K562 (cell line): Measurements from ENCODE around the gene TXNRD1. TPM values are rescaled to one million over a fixed set of nuclear protein-coding genes. Genes with fewer than 3 reads are reported as not detected.

Experiments used
- ATAC-seq: fragments of 200-7000 bp; cut with Tn5 transposase; 3 replicates; pipeline ENCODE4 v1.9.1; 2020; ENCODE audit warnings: moderate library complexity
- BruUV-seq: library from RNA; stranded (reverse); fragments of 400-500 nt; replicated peaks from 2 replicates; lab custom pipeline; 2021; lab: Mats Ljungman, UMichigan
- CTCF ChIA-PET: fragments of 300-600 bp; formaldehyde crosslinking; extraction: SDS; loops from one replicate; lab custom pipeline; 2021; ENCODE audit warnings: low intra/inter-chr PET ratio; lab: Yijun Ruan, JAX
- POLR2A ChIA-PET: fragments of 300-600, 350-650 bp; sonication (Branson Sonifier 250); formaldehyde crosslinking; extraction: SDS; loops from one replicate; lab custom pipeline; 2021; ENCODE audit warnings: antibody characterized with exemption, inconsistent platforms; lab: Yijun Ruan, JAX
- DNase-seq, 4 experiments: peaks; one replicate each; pipeline versions ENCODE4 v3.0.0 to v3.0.0-alpha.2; 2011 to 2018; ENCODE audit warnings: low spot score in 3 of 4, mixed read lengths in 3 of 4; ENCODE audit errors: extremely low read depth in 1 of 4
- FAIRE-seq: peaks from 2 replicates; lab custom pipeline; 2011; peaks lifted over from hg19 to GRCh38; lab: Jason Lieb, UNC
- H2AFZ ChIP-seq: 2 replicates; pipeline ENCODE4 v1.6.0; 2011; ENCODE audit warnings: low read depth, low read length, control low read depth, inconsistent platforms
- H3K27ac ChIP-seq: fragments of 200-600 bp; 3 replicates; pipeline ENCODE4 v1.8.0; 2011; ENCODE audit warnings: low read depth, mild to moderate bottlenecking, control low read depth, inconsistent platforms, low read length, moderate library complexity, mixed read lengths; ENCODE audit errors: extremely low read depth
- H3K27me3 ChIP-seq, 2 experiments: fragments of 300-600 bp in 1 of 2; 2 replicates in 1 of 2; 3 replicates in 1 of 2; pipeline versions ENCODE4 v1.6.0 to v1.8.0; 2011; ENCODE audit warnings: inconsistent platforms in 2 of 2, low read length in 2 of 2, mild to moderate bottlenecking in 1 of 2, mixed read lengths in 1 of 2, moderate library complexity in 1 of 2; ENCODE audit not compliant: control insufficient read depth in 2 of 2, insufficient read depth in 2 of 2
- H3K36me3 ChIP-seq: fragments of 300-600 bp; 3 replicates; pipeline ENCODE4 v1.8.0; 2011; ENCODE audit warnings: mild to moderate bottlenecking, low read length, inconsistent platforms; ENCODE audit not compliant: control insufficient read depth, insufficient read depth
- H3K4me1 ChIP-seq, 2 experiments: fragments of 200-600 bp in 1 of 2; replicated peaks in 1 of 2; 2 replicates in 1 of 2; 3 replicates in 1 of 2; pipeline versions ENCODE4 v1.5.1 to v1.8.0; 2011; ENCODE audit warnings: inconsistent platforms in 2 of 2, low read length in 2 of 2, mild to moderate bottlenecking in 1 of 2, mixed read lengths in 1 of 2, moderate library complexity in 1 of 2; ENCODE audit not compliant: control insufficient read depth in 2 of 2, insufficient read depth in 2 of 2
- H3K4me2 ChIP-seq: 2 replicates; pipeline ENCODE4 v1.6.1; 2011; ENCODE audit warnings: low read length, control low read depth, inconsistent platforms, mixed read lengths; ENCODE audit not compliant: insufficient read depth
- H3K4me3 ChIP-seq: fragments of 200-600 bp; sonication (generic), shearing (Covaris generic); 2 replicates; pipeline ENCODE4 v1.5.1; 2016; ENCODE audit warnings: control low read depth, inconsistent platforms
- H3K79me2 ChIP-seq: fragments of 200-600 bp; 3 replicates; pipeline ENCODE4 v1.8.0; 2011; ENCODE audit warnings: low read length, inconsistent platforms; ENCODE audit not compliant: control insufficient read depth, insufficient read depth
- H3K9ac ChIP-seq, 2 experiments: 2 replicates each; pipeline versions ENCODE4 v1.6.0 to v1.6.1; 2011; ENCODE audit warnings: low read depth in 2 of 2, low read length in 2 of 2, control low read depth in 1 of 2, inconsistent platforms in 1 of 2, mild to moderate bottlenecking in 1 of 2, mixed read lengths in 1 of 2; ENCODE audit not compliant: insufficient read depth in 1 of 2
- H3K9me1 ChIP-seq: one replicate; pipeline ENCODE4 v1.6.0; 2011; ENCODE audit warnings: inconsistent platforms, mild to moderate bottlenecking, low read length, moderate library complexity; ENCODE audit not compliant: control insufficient read depth, insufficient read depth
- H3K9me3 ChIP-seq: replicated peaks from 2 replicates; pipeline ENCODE4 v1.5.1; 2011; ENCODE audit warnings: low read depth, low read length, inconsistent platforms; ENCODE audit not compliant: control insufficient read depth, insufficient read depth
- H4K20me1 ChIP-seq: replicated peaks from 2 replicates; pipeline ENCODE4 v1.6.1; 2011; ENCODE audit warnings: low read length, inconsistent platforms, mixed read lengths; ENCODE audit not compliant: control insufficient read depth, insufficient read depth
- DMBX1 ChIP-seq: fragments of 250-450 bp; sonication (Bioruptor Pico); IDR thresholded peaks from 2 replicates; pipeline ENCODE4 v1.8.0; 2022; ENCODE audit warnings: inconsistent platforms, mild to moderate bottlenecking, moderate library complexity, borderline replicate concordance
- FOXJ2 ChIP-seq: fragments of 200-800 bp; sonication (Bioruptor generic); IDR thresholded peaks from 2 replicates; pipeline ENCODE4 v1.6.1; 2016; ENCODE audit warnings: missing genetic modification characterization, missing compliant biosample characterization
- JUND ChIP-seq, 2 experiments: IDR thresholded peaks; 2 replicates in 1 of 2; 3 replicates in 1 of 2; pipeline ENCODE4 v1.6.1; 2011; ENCODE audit warnings: borderline replicate concordance in 2 of 2, low read depth in 2 of 2, low read length in 2 of 2, improper control_type of control experiment in 1 of 2, missing biosample characterization in 1 of 2, missing genetic modification characterization in 1 of 2, missing genetic modification reagents in 1 of 2
- MTA1 ChIP-seq: fragments of 450-650 bp; IDR thresholded peaks from 2 replicates; pipeline ENCODE4 v1.6.1; 2017; ENCODE audit warnings: borderline replicate concordance
- SIRT6 ChIP-seq: IDR thresholded peaks from one replicate; pipeline ENCODE4 v1.6.1; 2012; ENCODE audit warnings: low read depth, mild to moderate bottlenecking, control low read depth, inconsistent platforms, low read length, moderate library complexity
- SREBF1 ChIP-seq: fragments of 150-350 bp; IDR thresholded peaks from 2 replicates; pipeline ENCODE4 v1.6.1; 2014; ENCODE audit warnings: antibody characterized with exemption, low read depth, low read length, borderline replicate concordance
- ZBTB7A ChIP-seq: IDR thresholded peaks from 2 replicates; pipeline ENCODE4 v1.6.1; 2011; ENCODE audit warnings: low read depth, mild to moderate bottlenecking, low read length, moderate library complexity, borderline replicate concordance; ENCODE audit not compliant: control insufficient read depth
- ZFPM2 ChIP-seq: fragments of 250-450 bp; sonication (Bioruptor Pico); IDR thresholded peaks from 2 replicates; pipeline ENCODE4 v1.5.1; 2022; ENCODE audit warnings: mild to moderate bottlenecking
- ZNF217 ChIP-seq: sonication (generic); formaldehyde crosslinking; IDR thresholded peaks from 2 replicates; pipeline ENCODE4 v1.8.0; 2022; ENCODE audit warnings: mild to moderate bottlenecking, missing genetic modification reagents
- ZNF274 ChIP-seq: IDR thresholded peaks from 2 replicates; pipeline ENCODE4 v1.6.1; 2011; ENCODE audit warnings: low read depth, mild to moderate bottlenecking, low read length, moderate library complexity, borderline replicate concordance
- WGBS: fragments of 100-300 bp; shearing (Covaris generic); methylation state at CpG from one replicate; pipeline ENCODE4 v1.1.6; 2016; ENCODE audit warnings: low coverage, mixed read lengths; ENCODE audit not compliant: insufficient coverage; ENCODE audit errors: missing lambda C conversion rate; 5-methylcytosine and 5-hydroxymethylcytosine counted together
- in situ Hi-C: fragments of 300-500 bp; cut with MboI; formaldehyde crosslinking; loops from 4 replicates; pipeline ENCODE4 v1.15.0; 2018; ENCODE audit warnings: inconsistent platforms, mixed read lengths
- intact Hi-C: fragments of 100-400 bp; cut with micrococcal nuclease; formaldehyde crosslinking; loops from 2 replicates; pipeline ENCODE4 v1.14.2; 2022
- polyA plus RNA-seq, 8 experiments: library from polyadenylated mRNA; depleted of rRNA in 4 of 8; stranded (reverse) in 5 of 8; unstranded in 3 of 8; fragments of >200 nt; fragmentation: Nextera tagmentation in 2 of 8; fragmentation: Illumina TruSeq in 1 of 8; extraction: Ambion mirVana in 2 of 8; extraction: Trizol in 1 of 8; gene quantifications; 2 replicates each; pipeline versions ENCODE4 v1.2.1 to v1.2.3, GENCODE V29; 2011 to 2014; ENCODE audit warnings: inconsistent platforms in 1 of 8, missing spikeins in 1 of 8
- total RNA-seq, 7 experiments: library from RNA; depleted of rRNA in 6 of 7; stranded (reverse); fragments of >200 nt in 6 of 7; fragmentation: Illumina TruSeq in 2 of 7; extraction: Trizol in 2 of 7; gene quantifications; 2 replicates each; pipeline versions ENCODE4 v1.2.1 to v1.2.3, GENCODE V29; 2011 to 2021; ENCODE audit warnings: low replicate concordance in 1 of 7
- TF ChIP-seq, protein P1 (sequence below): fragments of 250-450 bp; sonication (Bioruptor Pico); IDR thresholded peaks from 2 replicates; pipeline ENCODE4 v1.5.0; 2021; ENCODE audit warnings: mild to moderate bottlenecking, borderline replicate concordance
- TF ChIP-seq, protein P2 (sequence below): fragments of 200-800 bp; sonication (Bioruptor generic); IDR thresholded peaks from 2 replicates; pipeline ENCODE4 v1.6.1; 2016; ENCODE audit warnings: missing genetic modification characterization, missing compliant biosample characterization

The TXNRD1 gene
- total and polyA plus RNA-seq, 9 of the 15 experiments (the other 6 are each of a cell fraction or from before 2014, with no cell fraction given): 107 to 189 (median 146) TPM

DNA sequence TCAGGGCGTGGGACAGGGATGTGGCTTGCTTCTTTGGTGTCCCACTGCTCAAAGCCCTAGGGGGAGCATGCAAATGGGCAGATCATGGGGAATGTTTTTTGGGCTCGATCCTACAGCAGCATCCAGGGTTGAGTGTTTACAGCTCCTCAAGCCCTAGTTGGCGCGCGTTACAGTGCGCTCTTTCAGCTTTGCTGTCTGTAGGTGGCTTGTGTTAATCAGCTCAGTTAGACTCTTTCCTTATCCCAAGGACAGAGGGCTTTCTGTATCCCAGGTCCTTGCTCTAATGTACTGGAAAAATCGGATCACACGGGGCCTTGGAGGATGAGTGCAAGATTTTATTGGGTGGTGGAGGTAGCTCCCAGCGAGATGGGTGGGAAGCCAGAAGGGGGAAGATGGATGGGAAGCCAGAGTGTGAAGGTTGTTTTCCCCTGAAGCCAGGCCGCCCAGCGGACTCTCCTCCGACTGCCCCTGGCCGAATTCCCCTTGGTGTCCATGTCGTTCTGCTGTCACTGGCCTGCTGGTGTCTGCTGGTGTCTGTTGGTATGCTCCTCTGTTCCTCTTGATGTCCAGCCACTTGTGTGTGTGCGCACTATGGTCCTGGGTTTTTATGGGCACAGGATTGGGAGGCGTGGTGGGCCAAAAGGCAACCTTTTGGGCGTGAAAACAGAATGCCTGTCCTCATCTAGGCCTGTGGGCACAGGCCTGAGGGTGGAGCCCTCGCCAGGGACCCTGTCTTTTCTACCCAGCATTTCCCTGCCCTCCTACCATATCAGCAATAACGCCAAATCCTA, 10.7 kb upstream of the TXNRD1 start:
- ChIA-PET POLR2A (interaction anchor here (1.2 kb wide), 1 partner anchor 249 kb away, joined by 4 read pairs; no protein-coding TSS in a partner anchor), CTCF (no interaction called here)
- no peak overlapping the region for H3K4me2 ChIP-seq
- DNase-seq: no peak
- no peaks in the 10 kb centered on the region for H4K20me1 ChIP-seq
- no peaks in the 10 kb centered on the region for H3K36me3 ChIP-seq
- 24% methylated on average over 19 of the region's 19 CpGs for WGBS
- no TSS peak for BruUV-seq
- ATAC-seq: no peak
- H3K4me3 ChIP-seq: no peak overlapping the region
- intact Hi-C loops (loop anchor here (5.0 to 10.0 kb wide), 4 partner anchors 672 to 1940 kb away; no protein-coding TSS in a partner anchor), in situ Hi-C loops (loop anchor here (5.0 to 25.0 kb wide), 4 partner anchors 157 to 1182 kb away; no protein-coding TSS in a partner anchor)
- no peaks in the 10 kb centered on the region for H3K9me1 ChIP-seq
- H2AFZ ChIP-seq: no peak overlapping the region
- peaks cover 0 to 8% of the 10 kb centered on the region in 2 experiments; a peak in 2 of 5 replicates for H3K27me3 ChIP-seq
- 0 out of 2 replicates have a peak, but pooled peaks cover 3% of the 10 kb centered on the region for H3K9me3 ChIP-seq
- no peak overlapping the region for H3K9ac ChIP-seq
- no peak for FAIRE-seq
- no peak overlapping the region for H3K27ac ChIP-seq
- H3K4me1 ChIP-seq: no peaks in the 10 kb centered on the region
- H3K79me2 ChIP-seq: no peaks in the 10 kb centered on the region
- TF ChIP-seq JUND (IDR thresholded peaks at IDR 0.05; ENCODE audit: borderline replicate concordance, low read depth, low read length) (no peak), JUND (tag; IDR thresholded peaks at IDR 0.05; ENCODE audit: borderline replicate concordance, low read depth, low read length) (no peak), DMBX1 (no peak), ZNF274 (no peak), FOXJ2 (tag) (no peak), SREBF1 (no peak), SIRT6 (no peak), ZBTB7A (no peak), ZFPM2 (CRISPR knock-in tag) (no peak), MTA1 (no peak), ZNF217 (CRISPR knock-in tag) (no peak)
- TF ChIP-seq, protein P1, sequence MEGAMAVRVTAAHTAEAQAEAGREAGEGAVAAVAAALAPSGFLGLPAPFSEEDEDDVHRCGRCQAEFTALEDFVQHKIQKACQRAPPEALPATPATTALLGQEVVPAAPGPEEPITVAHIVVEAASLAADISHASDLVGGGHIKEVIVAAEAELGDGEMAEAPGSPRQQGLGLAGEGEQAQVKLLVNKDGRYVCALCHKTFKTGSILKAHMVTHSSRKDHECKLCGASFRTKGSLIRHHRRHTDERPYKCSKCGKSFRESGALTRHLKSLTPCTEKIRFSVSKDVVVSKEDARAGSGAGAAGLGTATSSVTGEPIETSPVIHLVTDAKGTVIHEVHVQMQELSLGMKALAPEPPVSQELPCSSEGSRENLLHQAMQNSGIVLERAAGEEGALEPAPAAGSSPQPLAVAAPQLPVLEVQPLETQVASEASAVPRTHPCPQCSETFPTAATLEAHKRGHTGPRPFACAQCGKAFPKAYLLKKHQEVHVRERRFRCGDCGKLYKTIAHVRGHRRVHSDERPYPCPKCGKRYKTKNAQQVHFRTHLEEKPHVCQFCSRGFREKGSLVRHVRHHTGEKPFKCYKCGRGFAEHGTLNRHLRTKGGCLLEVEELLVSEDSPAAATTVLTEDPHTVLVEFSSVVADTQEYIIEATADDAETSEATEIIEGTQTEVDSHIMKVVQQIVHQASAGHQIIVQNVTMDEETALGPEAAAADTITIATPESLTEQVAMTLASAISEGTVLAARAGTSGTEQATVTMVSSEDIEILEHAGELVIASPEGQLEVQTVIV: no peak
- TF ChIP-seq, protein P2, sequence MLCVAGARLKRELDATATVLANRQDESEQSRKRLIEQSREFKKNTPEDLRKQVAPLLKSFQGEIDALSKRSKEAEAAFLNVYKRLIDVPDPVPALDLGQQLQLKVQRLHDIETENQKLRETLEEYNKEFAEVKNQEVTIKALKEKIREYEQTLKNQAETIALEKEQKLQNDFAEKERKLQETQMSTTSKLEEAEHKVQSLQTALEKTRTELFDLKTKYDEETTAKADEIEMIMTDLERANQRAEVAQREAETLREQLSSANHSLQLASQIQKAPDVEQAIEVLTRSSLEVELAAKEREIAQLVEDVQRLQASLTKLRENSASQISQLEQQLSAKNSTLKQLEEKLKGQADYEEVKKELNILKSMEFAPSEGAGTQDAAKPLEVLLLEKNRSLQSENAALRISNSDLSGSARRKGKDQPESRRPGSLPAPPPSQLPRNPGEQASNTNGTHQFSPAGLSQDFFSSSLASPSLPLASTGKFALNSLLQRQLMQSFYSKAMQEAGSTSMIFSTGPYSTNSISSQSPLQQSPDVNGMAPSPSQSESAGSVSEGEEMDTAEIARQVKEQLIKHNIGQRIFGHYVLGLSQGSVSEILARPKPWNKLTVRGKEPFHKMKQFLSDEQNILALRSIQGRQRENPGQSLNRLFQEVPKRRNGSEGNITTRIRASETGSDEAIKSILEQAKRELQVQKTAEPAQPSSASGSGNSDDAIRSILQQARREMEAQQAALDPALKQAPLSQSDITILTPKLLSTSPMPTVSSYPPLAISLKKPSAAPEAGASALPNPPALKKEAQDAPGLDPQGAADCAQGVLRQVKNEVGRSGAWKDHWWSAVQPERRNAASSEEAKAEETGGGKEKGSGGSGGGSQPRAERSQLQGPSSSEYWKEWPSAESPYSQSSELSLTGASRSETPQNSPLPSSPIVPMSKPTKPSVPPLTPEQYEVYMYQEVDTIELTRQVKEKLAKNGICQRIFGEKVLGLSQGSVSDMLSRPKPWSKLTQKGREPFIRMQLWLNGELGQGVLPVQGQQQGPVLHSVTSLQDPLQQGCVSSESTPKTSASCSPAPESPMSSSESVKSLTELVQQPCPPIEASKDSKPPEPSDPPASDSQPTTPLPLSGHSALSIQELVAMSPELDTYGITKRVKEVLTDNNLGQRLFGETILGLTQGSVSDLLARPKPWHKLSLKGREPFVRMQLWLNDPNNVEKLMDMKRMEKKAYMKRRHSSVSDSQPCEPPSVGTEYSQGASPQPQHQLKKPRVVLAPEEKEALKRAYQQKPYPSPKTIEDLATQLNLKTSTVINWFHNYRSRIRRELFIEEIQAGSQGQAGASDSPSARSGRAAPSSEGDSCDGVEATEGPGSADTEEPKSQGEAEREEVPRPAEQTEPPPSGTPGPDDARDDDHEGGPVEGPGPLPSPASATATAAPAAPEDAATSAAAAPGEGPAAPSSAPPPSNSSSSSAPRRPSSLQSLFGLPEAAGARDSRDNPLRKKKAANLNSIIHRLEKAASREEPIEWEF (CRISPR knock-in tag): no peak
